Mammary epithelial cell (primary cell): ENCODE data around the gene IMP3.
A peak's percentile ranks its signal among the peaks of the same experiment; 100 is the strongest.

Experiments used
- EZH2 ChIP-seq: IDR thresholded peaks from 2 replicates; pipeline ENCODE4 v1.6.1; 2012; ENCODE audit warnings: low read length, inconsistent platforms, borderline replicate concordance
- TF ChIP-seq, protein P1 (sequence below), 2 donors: IDR thresholded peaks in 1 of 2; conservative IDR thresholded peaks in 1 of 2; 2 replicates each; pipeline ENCODE4 v1.5.1; 2011 to 2012; ENCODE audit warnings: inconsistent platforms in 2 of 2, low read length in 2 of 2, mild to moderate bottlenecking in 2 of 2, control low read depth in 1 of 2, low read depth in 1 of 2; ENCODE audit not compliant: insufficient read depth in 1 of 2; ENCODE audit errors: extremely low read depth in 1 of 2

DNA sequence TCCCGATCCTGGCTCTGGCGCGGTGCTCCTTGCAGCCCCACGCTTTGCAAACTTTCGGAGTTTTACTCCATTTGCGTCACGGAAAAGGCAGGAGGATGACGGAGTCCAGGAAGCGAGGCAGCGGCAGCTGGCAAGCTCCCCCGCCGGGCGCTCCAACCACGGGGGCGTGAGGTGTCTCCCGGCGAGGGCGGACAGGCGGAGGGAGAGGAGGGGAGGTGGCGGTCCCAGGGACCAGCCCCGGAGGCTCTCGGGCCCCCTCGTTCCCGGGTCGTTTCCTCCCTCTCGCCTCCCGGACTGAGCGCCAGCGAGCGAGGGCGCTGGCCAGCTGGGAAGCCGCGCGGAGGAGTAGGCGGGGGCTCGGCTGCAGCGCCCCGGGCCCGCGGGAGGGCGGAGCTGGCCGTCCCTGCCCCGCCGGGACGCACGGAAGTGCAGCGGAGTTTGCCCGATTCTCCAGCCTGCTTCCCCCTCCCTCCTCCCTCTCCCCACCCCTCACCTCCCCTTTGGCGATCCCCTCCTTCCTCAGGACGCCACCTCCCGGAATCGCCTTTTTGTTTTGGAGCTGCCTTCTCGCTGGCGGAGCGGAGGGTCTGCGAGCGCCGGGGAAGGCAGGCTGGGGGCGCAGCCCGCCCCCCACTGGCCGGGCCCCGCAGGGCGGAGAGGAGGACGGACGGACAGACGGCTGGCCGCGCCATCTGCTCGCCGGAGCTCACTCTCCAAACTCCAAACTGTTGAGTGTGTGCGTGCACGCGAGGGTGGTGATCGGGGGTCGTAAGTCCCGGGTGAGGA is 7.5 kb upstream of the IMP3 start, which contains the start of gene SNX33:
- TF ChIP-seq EZH2: no peak
- TF ChIP-seq, protein P1, sequence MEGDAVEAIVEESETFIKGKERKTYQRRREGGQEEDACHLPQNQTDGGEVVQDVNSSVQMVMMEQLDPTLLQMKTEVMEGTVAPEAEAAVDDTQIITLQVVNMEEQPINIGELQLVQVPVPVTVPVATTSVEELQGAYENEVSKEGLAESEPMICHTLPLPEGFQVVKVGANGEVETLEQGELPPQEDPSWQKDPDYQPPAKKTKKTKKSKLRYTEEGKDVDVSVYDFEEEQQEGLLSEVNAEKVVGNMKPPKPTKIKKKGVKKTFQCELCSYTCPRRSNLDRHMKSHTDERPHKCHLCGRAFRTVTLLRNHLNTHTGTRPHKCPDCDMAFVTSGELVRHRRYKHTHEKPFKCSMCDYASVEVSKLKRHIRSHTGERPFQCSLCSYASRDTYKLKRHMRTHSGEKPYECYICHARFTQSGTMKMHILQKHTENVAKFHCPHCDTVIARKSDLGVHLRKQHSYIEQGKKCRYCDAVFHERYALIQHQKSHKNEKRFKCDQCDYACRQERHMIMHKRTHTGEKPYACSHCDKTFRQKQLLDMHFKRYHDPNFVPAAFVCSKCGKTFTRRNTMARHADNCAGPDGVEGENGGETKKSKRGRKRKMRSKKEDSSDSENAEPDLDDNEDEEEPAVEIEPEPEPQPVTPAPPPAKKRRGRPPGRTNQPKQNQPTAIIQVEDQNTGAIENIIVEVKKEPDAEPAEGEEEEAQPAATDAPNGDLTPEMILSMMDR (conservative IDR thresholded peaks at IDR 0.05 in 1 of 2, IDR thresholded peaks at IDR 0.05 in 1 of 2; ENCODE audit: extremely low read depth in 1 of 2, insufficient read depth in 1 of 2, low read depth in 1 of 2, low read length in 2 of 2): peak; percentile 12 to 58
